Naive thymus-derived CD4-positive, alpha-beta T cell (primary cell): Measurements from ENCODE around the gene FAM180B. TPM values are rescaled to one million over a fixed set of nuclear protein-coding genes. Genes with fewer than 3 reads are reported as not detected.

Experiments used
- ATAC-seq: fragments of 150-1000 bp; cut with Tn5 transposase; 2 replicates; pipeline ENCODE4 v1.10.0; 2021; ENCODE audit warnings: mild to moderate bottlenecking, moderate library complexity
- CTCF ChIA-PET: fragments of 350-600 bp; sonication (Branson Sonifier 250); formaldehyde crosslinking; loops from one replicate; lab custom pipeline; 2021; ENCODE audit warnings: antibody characterized with exemption; lab: Charles Lee
- POLR2A ChIA-PET: fragments of 350-600 bp; sonication (Branson Sonifier 250); formaldehyde crosslinking; loops from one replicate; lab custom pipeline; 2021; ENCODE audit warnings: antibody characterized with exemption, inconsistent platforms; lab: Charles Lee
- DNase-seq, 9 donors: peaks; one replicate each; pipeline versions ENCODE4 v3.0.0 to v3.0.0-alpha.2; 2020 to 2022; ENCODE audit warnings: mixed read lengths in 1 of 9
- H3K27ac ChIP-seq: one replicate; pipeline ENCODE4 v1.7.0; 2013; ENCODE audit warnings: mild to moderate bottlenecking, low read depth, low read length, moderate library complexity
- H3K27me3 ChIP-seq, 2 donors: one replicate each; pipeline ENCODE4 v1.7.0; 2013; ENCODE audit warnings: low read length in 2 of 2, mild to moderate bottlenecking in 2 of 2, moderate library complexity in 2 of 2; ENCODE audit not compliant: control insufficient read depth in 2 of 2, insufficient read depth in 2 of 2
- H3K36me3 ChIP-seq, 3 experiments: 1 replicate in 2 of 3; 2 replicates in 1 of 3; pipeline ENCODE4 v1.7.0; 2013; ENCODE audit warnings: low read length in 3 of 3, mild to moderate bottlenecking in 3 of 3, moderate library complexity in 1 of 3; ENCODE audit not compliant: insufficient read depth in 3 of 3, control insufficient read depth in 2 of 3
- H3K4me1 ChIP-seq, 2 donors: one replicate each; pipeline ENCODE4 v1.7.0; 2013; ENCODE audit warnings: low read length in 2 of 2, mild to moderate bottlenecking in 2 of 2, moderate library complexity in 1 of 2; ENCODE audit not compliant: control insufficient read depth in 2 of 2, insufficient read depth in 2 of 2
- H3K4me3 ChIP-seq: 2 replicates; pipeline ENCODE4 v1.7.0; 2013; ENCODE audit warnings: mild to moderate bottlenecking, low read length
- H3K9me3 ChIP-seq, 3 experiments: 1 replicate in 2 of 3; 2 replicates in 1 of 3; pipeline ENCODE4 v1.7.0; 2013; ENCODE audit warnings: low read length in 3 of 3; ENCODE audit not compliant: control insufficient read depth in 2 of 3
- H3K27ac Mint-ChIP-seq, 9 donors: one replicate each; pipeline ENCODE4 v1.8.0; 2020 to 2022; ENCODE audit warnings: mixed read lengths in 9 of 9, mild to moderate bottlenecking in 8 of 9, moderate library complexity in 5 of 9, inconsistent platforms in 2 of 9
- H3K27me3 Mint-ChIP-seq, 5 donors: one replicate each; pipeline ENCODE4 v1.8.0; 2021 to 2022; ENCODE audit warnings: mixed read lengths in 5 of 5, mild to moderate bottlenecking in 1 of 5
- H3K36me3 Mint-ChIP-seq, 5 donors: one replicate each; pipeline ENCODE4 v1.8.0; 2020 to 2022; ENCODE audit warnings: mixed read lengths in 5 of 5, mild to moderate bottlenecking in 3 of 5, inconsistent platforms in 1 of 5
- H3K4me1 Mint-ChIP-seq, 7 donors: one replicate each; pipeline ENCODE4 v1.8.0; 2020 to 2022; ENCODE audit warnings: mixed read lengths in 7 of 7, mild to moderate bottlenecking in 3 of 7, inconsistent platforms in 1 of 7
- H3K4me3 Mint-ChIP-seq, 10 donors: one replicate each; pipeline ENCODE4 v1.8.0; 2020 to 2022; ENCODE audit warnings: mild to moderate bottlenecking in 10 of 10, mixed read lengths in 10 of 10, moderate library complexity in 6 of 10, inconsistent platforms in 2 of 10
- H3K9me3 Mint-ChIP-seq, 11 donors: one replicate each; pipeline ENCODE4 v1.8.0; 2020 to 2022; ENCODE audit warnings: mixed read lengths in 11 of 11, mild to moderate bottlenecking in 4 of 11, inconsistent platforms in 1 of 11, moderate library complexity in 1 of 11
- intact Hi-C, 2 donors: fragments of 100-400 bp; cut with micrococcal nuclease; formaldehyde crosslinking; loops; one replicate each; pipeline ENCODE4 v1.15.1; 2023
- polyA plus RNA-seq, 2 donors: library from polyadenylated mRNA; unstranded; fragments of 300-500 nt; fragmentation: Illumina TruSeq; gene quantifications; one replicate each; pipeline ENCODE4 v1.2.3, GENCODE V29; 2021
- total RNA-seq, 6 experiments: library from RNA in 5 of 6; stranded (reverse) in 5 of 6; gene quantifications; 1 replicate in 5 of 6; 2 replicates in 1 of 6; pipeline ENCODE4 v1.2.3 and lab custom pipeline; 2021 to 2026

FAM180B gene
- total and polyA plus RNA-seq, 7 experiments from 2014 or later, result 0.21 to 1.0 (median 0.30) TPM; not detected in 3

- H3K27me3 Mint-ChIP-seq, result no peaks in the 10 kb centered on the region
- POLR2A ChIA-PET, result interaction anchor here (1.8 kb wide), 1 partner anchor 14 kb away, joined by 4 read pairs; no protein-coding TSS in a partner anchor
- H3K9me3 Mint-ChIP-seq, result no peaks in the 10 kb centered on the region
- DNase-seq, result no peak
- intact Hi-C loops, result no loop called here
- CTCF ChIA-PET, result interaction anchor here (0.7 kb wide), 1 partner anchor 367 kb away, joined by 3 read pairs; no protein-coding TSS in a partner anchor
- Histone ChIP-seq H3K4me1 (no peaks in the 10 kb centered on the region), H3K4me3 (no peak overlapping the region), H3K27me3 (no peaks in the 10 kb centered on the region), H3K9me3 (no peaks in the 10 kb centered on the region), H3K27ac (no peak overlapping the region), H3K36me3 (no peaks in the 10 kb centered on the region)
- no peak overlapping the region for H3K27ac Mint-ChIP-seq
- H3K4me1 Mint-ChIP-seq, result peaks cover 0 to 8% (median 0%) of the 10 kb centered on the region in 7 donors
- ATAC-seq, result no peak
- no peak overlapping the region for H3K4me3 Mint-ChIP-seq
- H3K36me3 Mint-ChIP-seq, result peaks cover 4 to 18% (median 4%) of the 10 kb centered on the region in 5 donors
These were observed 19.4 kb downstream of the FAM180B start for GRCh38 chr11:47605921-47606320.

GRCh38 chr11:47606731-47607130 is 20.3 kb downstream of the FAM180B start:
- no peak overlapping the region for H3K4me3 Mint-ChIP-seq
- ChIA-PET POLR2A (interaction anchor here (0.5 kb wide), 1 partner anchor 80 kb away, joined by 3 read pairs; no protein-coding TSS in a partner anchor), CTCF (no interaction called here)
- H3K9me3 Mint-ChIP-seq, result no peaks in the 10 kb centered on the region
- DNase-seq, result no peak
- H3K36me3 Mint-ChIP-seq, result peaks cover 4 to 18% (median 4%) of the 10 kb centered on the region in 5 donors
- H3K27ac ChIP-seq, result no peak overlapping the region
- H3K27me3 Mint-ChIP-seq, result no peaks in the 10 kb centered on the region
- peaks cover 0 to 8% (median 0%) of the 10 kb centered on the region in 7 donors for H3K4me1 Mint-ChIP-seq
- no peak overlapping the region for H3K27ac Mint-ChIP-seq
- H3K27me3 ChIP-seq, result no peaks in the 10 kb centered on the region
- intact Hi-C loops, result no loop called here
- H3K4me3 ChIP-seq, result no peak overlapping the region
- no peak for ATAC-seq
- H3K4me1 ChIP-seq, result no peaks in the 10 kb centered on the region
- no peaks in the 10 kb centered on the region for H3K36me3 ChIP-seq
- H3K9me3 ChIP-seq, result no peaks in the 10 kb centered on the region

- Mint-ChIP-seq H3K9me3 (no peaks in the 10 kb centered on the region), H3K27me3 (no peaks in the 10 kb centered on the region), H3K36me3 (peaks cover 4 to 18% (median 4%) of the 10 kb centered on the region in 5 donors), H3K4me1 (peaks cover 0 to 8% (median 0%) of the 10 kb centered on the region in 7 donors), H3K4me3 (no peak overlapping the region), H3K27ac (no peak overlapping the region)
- Histone ChIP-seq H3K27me3 (no peaks in the 10 kb centered on the region), H3K27ac (no peak overlapping the region), H3K4me3 (no peak overlapping the region), H3K4me1 (no peaks in the 10 kb centered on the region), H3K9me3 (no peaks in the 10 kb centered on the region), H3K36me3 (no peaks in the 10 kb centered on the region)
- CTCF ChIA-PET, result no interaction called here
- POLR2A ChIA-PET, result interaction anchor here (1.1 kb wide), 1 partner anchor 12 kb away, joined by 3 read pairs; no protein-coding TSS in a partner anchor
- ATAC-seq (no peak), DNase-seq (no peak)
- intact Hi-C loops, result no loop called here
These were observed 20.9 kb downstream of the FAM180B start for GRCh38 chr11:47607380-47607779.

GRCh38 chr11:47609675-47610074 is 23.2 kb downstream of the FAM180B start:
- DNase-seq (no peak), ATAC-seq (no peak)
- peaks cover 0 to 8% (median 0%) of the 10 kb centered on the region in 7 donors for H3K4me1 Mint-ChIP-seq
- H3K27ac ChIP-seq, result no peak overlapping the region
- H3K9me3 Mint-ChIP-seq, result no peaks in the 10 kb centered on the region
- H3K4me1 ChIP-seq, result no peaks in the 10 kb centered on the region
- no peaks in the 10 kb centered on the region for H3K27me3 Mint-ChIP-seq
- no peaks in the 10 kb centered on the region for H3K36me3 ChIP-seq
- H3K27ac Mint-ChIP-seq, result peak overlapping the region in 4 of 9 donors; percentile 1 to 38 (median 4)
- ChIA-PET CTCF (no interaction called here), POLR2A (interaction anchor here (0.5 to 1.0 kb wide), 2 partner anchors 56 to 118 kb away, joined by 3 to 6 read pairs; no protein-coding TSS in a partner anchor)
- H3K27me3 ChIP-seq, result no peaks in the 10 kb centered on the region
- H3K36me3 Mint-ChIP-seq, result peaks cover 4 to 18% (median 7%) of the 10 kb centered on the region in 5 donors
- no peaks in the 10 kb centered on the region for H3K9me3 ChIP-seq
- H3K4me3 Mint-ChIP-seq, result no peak overlapping the region
- no peak overlapping the region for H3K4me3 ChIP-seq
- intact Hi-C loops, result loop anchor here in 1 of 2 donors (10.0 kb wide), 1 partner anchor 105 kb away; no protein-coding TSS in a partner anchor

GRCh38 chr11:47611348-47611794 is 24.9 kb downstream of the FAM180B start:
- peak; percentile 56 for ATAC-seq
- intact Hi-C loops, result loop anchor here in 1 of 2 donors (10.0 kb wide), 1 partner anchor 107 kb away; no protein-coding TSS in a partner anchor
- Histone ChIP-seq H3K9me3 (no peaks in the 10 kb centered on the region), H3K36me3 (no peaks in the 10 kb centered on the region), H3K4me3 (no peak overlapping the region), H3K27me3 (no peaks in the 10 kb centered on the region), H3K4me1 (no peaks in the 10 kb centered on the region), H3K27ac (no peak overlapping the region)
- H3K4me3 Mint-ChIP-seq, result no peak overlapping the region
- peaks cover 0 to 8% (median 0%) of the 10 kb centered on the region in 7 donors for H3K4me1 Mint-ChIP-seq
- H3K27me3 Mint-ChIP-seq, result no peaks in the 10 kb centered on the region
- POLR2A ChIA-PET, result no interaction called here
- no peaks in the 10 kb centered on the region for H3K9me3 Mint-ChIP-seq
- DNase-seq, result no peak
- peak overlapping the region in 4 of 9 donors; percentile 17 to 53 (median 42) for H3K27ac Mint-ChIP-seq
- CTCF ChIA-PET, result no interaction called here
- H3K36me3 Mint-ChIP-seq, result peaks cover 4 to 8% (median 6%) of the 10 kb centered on the region in 5 donors

DNA sequence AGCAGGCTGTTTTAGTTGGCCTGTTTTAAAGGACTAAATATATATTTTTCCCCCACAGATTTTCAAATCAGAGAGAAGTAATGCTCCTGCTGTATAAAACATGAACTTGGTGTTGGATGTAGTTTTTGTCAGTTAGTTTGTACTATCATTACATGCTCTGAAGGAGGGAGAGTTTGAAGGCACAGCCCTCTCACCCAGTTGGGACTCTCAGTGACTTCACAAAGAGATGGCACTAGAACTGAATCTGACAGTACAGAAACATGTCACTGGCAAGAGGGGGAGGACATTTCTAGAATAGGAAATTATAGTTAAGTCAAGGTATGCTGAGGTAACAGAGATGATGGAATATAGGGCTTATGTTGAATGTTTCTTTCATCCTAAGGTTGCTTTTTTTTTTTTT is 28.8 kb downstream of the FAM180B start:
- no peaks in the 10 kb centered on the region for H3K9me3 ChIP-seq
- ChIA-PET POLR2A (no interaction called here), CTCF (no interaction called here)
- H3K36me3 ChIP-seq, result peaks cover 0 to 9% (median 5%) of the 10 kb centered on the region in 3 experiments
- H3K4me3 Mint-ChIP-seq, result no peak overlapping the region
- peaks cover 0 to 4% (median 0%) of the 10 kb centered on the region in 7 donors for H3K4me1 Mint-ChIP-seq
- H3K4me1 ChIP-seq, result no peaks in the 10 kb centered on the region
- H3K9me3 Mint-ChIP-seq, result no peaks in the 10 kb centered on the region
- no peaks in the 10 kb centered on the region for H3K27me3 ChIP-seq
- peaks cover 0 to 10% (median 4%) of the 10 kb centered on the region in 5 donors for H3K36me3 Mint-ChIP-seq
- no peak for ATAC-seq
- H3K4me3 ChIP-seq, result no peak overlapping the region
- no peak overlapping the region for H3K27ac ChIP-seq
- no peak for DNase-seq
- no peaks in the 10 kb centered on the region for H3K27me3 Mint-ChIP-seq
- intact Hi-C loops, result loop anchor here in 1 of 2 donors (10.0 kb wide), 1 partner anchor 110 kb away; no protein-coding TSS in a partner anchor
- H3K27ac Mint-ChIP-seq, result no peak overlapping the region
